ENCODE measurements around the gene BOLA2B.
"Not testable (repeated sequence)": the region's sequence is repeated elsewhere in the genome, so short reads cannot be mapped to it uniquely, and the experiment has no call there.

The BOLA2B gene

GRCh38 chr16:30184096-30184890 is 9.2 kb downstream of the BOLA2B start:
- no peak for DNase-seq (ENCODE audit: low read depth)

- DNase-seq (ENCODE audit: low read depth): peak; percentile 81
These were observed 10.0 kb downstream of the BOLA2B start, which contains the start of gene CORO1A for GRCh38 chr16:30183233-30184095. TSS of gene CORO1A (plus strand) at chr16:30183602. CDS start at chr16:30185210, 1,608 bp downstream.

- DNase-seq (ENCODE audit: low read depth): no peak
These were observed 12.7 kb downstream of the BOLA2B start for GRCh38 chr16:30180741-30181140.

GRCh38 chr16:30179931-30180330 is 13.5 kb downstream of the BOLA2B start:
- no peak for DNase-seq (ENCODE audit: low read depth)

- DNase-seq (ENCODE audit: low read depth): no peak
These were observed 14.3 kb downstream of the BOLA2B start for GRCh38 chr16:30179195-30179594.

- DNase-seq (ENCODE audit: low read depth): not testable (repeated sequence)
These were observed 16.6 kb downstream of the BOLA2B start for GRCh38 chr16:30176876-30177275.

GRCh38 chr16:30173054-30173453 is 20.4 kb downstream of the BOLA2B start:
- DNase-seq (ENCODE audit: low read depth): no peak

GRCh38 chr16:30170145-30170544 is 23.3 kb downstream of the BOLA2B start:
- DNase-seq (ENCODE audit: low read depth): not testable (repeated sequence)

GRCh38 chr16:30169416-30169815 is 24.1 kb downstream of the BOLA2B start:
- not testable (repeated sequence) for DNase-seq (ENCODE audit: low read depth)

GRCh38 chr16:30168746-30169145 is 24.7 kb downstream of the BOLA2B start:
- not testable (repeated sequence) for DNase-seq (ENCODE audit: low read depth)

- DNase-seq (ENCODE audit: low read depth): no peak
These were observed 27.1 kb downstream of the BOLA2B start for GRCh38 chr16:30166202-30166902.

- DNase-seq (ENCODE audit: low read depth): no peak
These were observed 29.9 kb downstream of the BOLA2B start for GRCh38 chr16:30163538-30163937.

GRCh38 chr16:30157214-30157613 is 36.3 kb downstream of the BOLA2B start:
- no peak for DNase-seq (ENCODE audit: low read depth)

GRCh38 chr16:30155188-30155587 is 38.3 kb downstream of the BOLA2B start:
- no peak for DNase-seq (ENCODE audit: low read depth)

GRCh38 chr16:30152517-30152916 is 40.9 kb downstream of the BOLA2B start:
- DNase-seq (ENCODE audit: low read depth): no peak

GRCh38 chr16:30151091-30151490 is 42.4 kb downstream of the BOLA2B start:
- no peak for DNase-seq (ENCODE audit: low read depth)

- no peak for DNase-seq (ENCODE audit: low read depth)
These were observed 44.1 kb downstream of the BOLA2B start for GRCh38 chr16:30149250-30149930.

GRCh38 chr16:30147843-30148510 is 45.5 kb downstream of the BOLA2B start:
- no peak for DNase-seq (ENCODE audit: low read depth)

GRCh38 chr16:30145657-30146056 is 47.8 kb downstream of the BOLA2B start:
- DNase-seq (ENCODE audit: low read depth): no peak

- DNase-seq (ENCODE audit: low read depth): no peak
These were observed 48.5 kb downstream of the BOLA2B start for GRCh38 chr16:30144917-30145316.

GRCh38 chr16:30144017-30144416 is 49.4 kb downstream of the BOLA2B start:
- DNase-seq (ENCODE audit: low read depth): no peak

Measured in iris pigment epithelial cell (primary cell).